GM18951 (cell line): ENCODE data around the gene LINS1.

ENCODE experiments used
- POLR2A ChIP-seq: IDR thresholded peaks from 4 replicates; pipeline ENCODE4 v1.6.1; 2011; ENCODE audit warnings: mild to moderate bottlenecking; ENCODE audit not compliant: insufficient read length, insufficient read depth; ENCODE audit errors: extremely low read depth
- in situ Hi-C: fragments of 300-500 bp; cut with MboI; formaldehyde crosslinking; loops from one replicate; pipeline ENCODE4 v1.12.0; 2022; ENCODE audit warnings: low sequenced_read_pairs, mixed read lengths, inconsistent platforms; ENCODE audit not compliant: unreplicated experiment

The LINS1 gene, protein sequence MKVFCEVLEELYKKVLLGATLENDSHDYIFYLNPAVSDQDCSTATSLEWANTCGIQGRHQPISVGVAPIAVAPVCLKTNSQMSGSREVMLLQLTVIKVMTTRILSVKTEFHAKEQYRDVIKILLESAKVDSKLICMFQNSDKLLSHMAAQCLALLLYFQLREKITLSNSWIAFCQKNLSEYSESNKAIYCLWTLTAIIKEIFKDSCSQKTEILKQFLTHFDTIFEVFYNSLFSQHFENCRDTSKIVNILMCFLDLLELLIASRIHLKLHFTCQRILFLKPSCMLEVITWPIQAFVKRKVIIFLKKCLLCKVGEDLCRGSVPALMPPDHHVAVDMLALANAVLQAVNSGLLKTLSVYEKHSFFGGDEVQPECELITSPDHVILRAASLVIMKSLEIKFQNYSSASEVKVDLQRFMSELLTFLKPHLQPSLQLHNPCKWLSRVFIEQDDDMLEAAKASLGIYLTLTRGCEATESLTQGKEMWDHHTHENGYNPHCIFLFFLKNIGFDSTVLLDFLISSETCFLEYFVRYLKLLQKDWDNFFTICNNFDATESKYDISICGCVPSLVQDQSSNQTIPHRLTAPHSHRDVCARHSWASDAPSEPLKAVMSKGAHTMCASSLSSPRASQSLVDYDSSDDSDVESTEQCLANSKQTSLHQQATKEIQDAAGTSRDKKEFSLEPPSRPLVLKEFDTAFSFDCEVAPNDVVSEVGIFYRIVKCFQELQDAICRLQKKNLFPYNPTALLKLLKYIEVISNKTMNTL

DNA sequence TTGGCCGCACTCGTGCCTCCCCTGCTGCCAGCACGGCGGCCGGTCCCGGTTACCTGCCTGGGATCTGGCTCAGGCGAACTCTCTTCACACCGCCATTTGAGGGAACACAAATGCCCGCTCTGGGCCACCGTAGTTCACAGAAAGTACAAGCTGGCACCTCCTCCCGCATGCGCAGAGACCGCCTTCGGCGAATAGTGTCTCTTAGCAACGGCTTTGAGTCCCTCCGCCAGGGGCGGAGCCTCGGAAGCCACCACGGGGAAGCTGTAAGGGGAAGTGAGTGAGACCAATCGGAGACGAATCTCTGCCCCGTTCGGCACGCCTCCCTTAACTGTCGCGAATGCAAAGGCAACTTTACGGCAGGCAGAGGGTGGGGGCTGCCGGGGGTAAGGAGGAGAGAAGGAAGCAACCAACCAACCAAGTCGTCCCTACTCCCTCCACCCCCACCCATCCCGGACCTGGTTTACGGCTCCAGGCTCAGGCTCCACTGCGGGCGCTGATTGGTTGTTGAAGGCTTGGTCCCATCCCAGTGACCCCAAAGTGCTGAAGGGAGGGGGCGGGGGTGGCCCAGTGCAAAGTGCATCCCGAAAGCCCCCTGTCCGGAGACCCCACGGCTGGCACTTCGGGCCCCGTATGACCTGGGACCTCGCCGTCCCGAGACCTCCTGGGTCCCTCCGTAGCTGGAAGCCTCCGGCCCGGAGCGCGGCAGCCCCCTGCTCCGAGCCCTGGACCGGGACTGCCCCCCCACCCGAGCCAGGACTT, at the start of gene LINS1, which contains the start of gene ASB7:
LINS1 (minus strand) TSS at position 121 of the 759 bp plus-strand sequence. CDS start 21,342 bp downstream, outside the sequence.
ASB7 (plus strand) TSS at position 526 of the 759 bp plus-strand sequence. CDS start 9,628 bp downstream, outside the sequence.
- peak; percentile 58 for TF ChIP-seq POLR2A
- in situ Hi-C loops: loop anchor here (25.0 kb wide), 1 partner anchor 660 kb away; the partner anchor contains the start of gene CHSY1

- TF ChIP-seq POLR2A: no peak
- in situ Hi-C loops: no loop called here
These were observed 49.3 kb upstream of the LINS1 start for GRCh38 chr15:100651253-100651652.

GRCh38 chr15:100650685-100651084, 48.7 kb upstream of the LINS1 start:
- no peak for TF ChIP-seq POLR2A
- in situ Hi-C loops: no loop called here

GRCh38 chr15:100648951-100649350, 47.0 kb upstream of the LINS1 start:
- no peak for TF ChIP-seq POLR2A

DNA sequence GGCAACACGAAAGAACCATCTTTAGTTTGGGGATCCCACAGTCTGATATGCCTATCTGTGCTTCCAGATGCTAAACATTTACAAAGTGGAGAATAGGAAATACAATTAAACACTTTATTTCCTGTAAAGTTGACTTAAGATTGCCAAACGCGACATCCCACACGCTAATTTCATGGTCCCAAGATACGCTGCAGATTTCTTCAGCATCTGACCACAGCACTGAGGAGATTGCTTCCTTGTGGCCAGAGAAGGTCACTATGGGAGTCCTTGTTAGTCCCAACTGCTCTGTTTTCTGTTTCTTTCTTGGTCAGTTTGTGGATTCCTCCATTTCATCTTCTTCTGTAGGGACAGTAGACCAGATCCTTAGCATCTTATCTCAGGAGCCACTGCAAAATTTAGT, 43.7 kb upstream of the LINS1 start:
- in situ Hi-C loops: no loop called here

More at GRCh38 chr15:100648951-100649350, 47.0 kb upstream of the LINS1 start:
- in situ Hi-C loops: no loop called here

GRCh38 chr15:100642950-100643338, 41.0 kb upstream of the LINS1 start:
- in situ Hi-C loops: no loop called here
- no peak for TF ChIP-seq POLR2A

More for the DNA sequence above, 43.7 kb upstream of the LINS1 start:
- no peak for TF ChIP-seq POLR2A

DNA sequence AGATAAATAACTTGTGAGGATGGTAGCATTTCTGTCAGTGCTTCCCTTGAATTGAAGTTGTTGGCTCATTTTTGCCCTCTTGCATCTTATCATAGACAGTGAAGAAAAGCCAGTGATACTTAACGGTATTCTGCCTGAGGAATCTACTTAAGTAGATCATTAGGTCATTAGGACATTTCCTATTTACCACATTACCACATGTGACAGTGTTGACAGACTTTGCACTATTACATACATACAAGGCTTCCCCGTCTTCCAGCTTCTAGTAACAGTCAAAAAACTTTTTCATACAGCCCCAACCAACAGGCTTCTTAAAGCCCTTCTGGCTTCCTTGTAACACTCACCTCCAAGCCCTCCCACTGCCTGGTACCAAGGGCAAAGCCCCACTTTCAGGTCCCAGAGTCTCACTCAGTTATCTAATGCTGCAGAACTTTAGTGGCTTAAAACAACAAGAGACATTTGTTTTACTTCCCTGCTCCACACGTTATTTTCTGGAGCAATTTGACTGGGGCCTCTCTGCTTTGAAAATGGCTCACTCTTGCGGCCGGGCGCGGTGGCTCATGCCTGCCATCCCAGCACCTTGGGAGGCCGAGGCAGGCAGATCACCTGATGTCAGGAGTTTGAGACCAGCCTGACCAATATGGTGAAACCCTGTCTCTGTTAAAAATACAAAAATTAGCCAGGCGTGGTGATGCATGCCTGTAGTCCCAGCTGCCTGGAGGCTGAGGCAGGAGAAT, 40.4 kb upstream of the LINS1 start:
- in situ Hi-C loops: no loop called here
- TF ChIP-seq POLR2A: no peak

- TF ChIP-seq POLR2A: no peak
- in situ Hi-C loops: loop anchor here (10.0 kb wide), 2 partner anchors 237 to 367 kb away; partner anchors contain the start of gene ALDH1A3
These were observed 36.3 kb upstream of the LINS1 start for GRCh38 chr15:100638177-100638730.

DNA sequence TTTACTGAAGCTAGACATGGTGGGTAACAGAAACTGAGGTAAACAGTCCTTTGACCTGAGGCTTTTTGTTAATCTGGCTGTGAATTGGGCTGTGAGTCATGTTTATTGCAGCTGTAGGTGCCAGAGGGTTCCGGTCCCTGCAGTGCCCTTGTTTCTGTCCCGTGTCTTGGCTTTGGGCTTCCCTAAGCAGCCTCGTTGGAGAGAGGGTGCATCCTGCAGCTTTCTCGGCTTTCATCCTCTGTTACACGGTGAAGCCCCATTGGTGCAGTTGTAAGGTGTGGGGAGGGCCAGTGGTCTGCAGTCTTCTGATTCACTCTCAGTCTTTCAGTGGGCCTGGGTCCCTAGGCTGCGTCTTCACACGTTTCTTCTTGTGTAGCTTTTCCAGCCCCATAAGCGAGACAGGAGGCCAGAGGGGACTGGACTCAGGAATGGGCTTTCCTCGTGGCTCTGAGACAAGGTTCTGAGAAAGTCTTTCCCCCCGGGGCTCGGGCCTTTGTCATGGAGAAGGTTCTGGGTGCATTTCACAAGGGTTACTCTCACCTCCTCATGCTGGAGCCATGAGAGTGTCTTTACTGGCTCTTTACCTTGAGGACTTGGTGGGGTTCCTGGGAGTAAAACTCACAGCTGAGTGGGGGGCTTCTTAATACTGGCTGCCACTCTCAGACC, 33.6 kb upstream of the LINS1 start:
- in situ Hi-C loops: loop anchor here (10.0 kb wide), 2 partner anchors 239 to 369 kb away; partner anchors contain the start of gene ALDH1A3
- no peak for TF ChIP-seq POLR2A

DNA sequence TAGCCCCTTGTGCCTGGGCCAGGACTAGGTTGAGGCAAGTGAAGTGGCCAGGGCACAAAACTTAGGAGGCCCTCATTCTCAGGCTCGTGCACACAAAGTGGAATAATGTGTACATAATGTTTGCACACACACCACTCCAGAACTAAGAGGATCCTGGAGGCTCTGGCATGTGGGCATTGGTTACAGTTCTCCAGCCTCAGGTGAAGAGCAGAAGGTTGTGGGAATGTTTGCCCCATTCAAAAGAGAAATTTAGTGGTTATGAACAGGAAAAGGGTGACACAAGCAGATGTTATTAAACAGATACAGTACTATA, 31.7 kb upstream of the LINS1 start:
- in situ Hi-C loops: loop anchor here (10.0 kb wide), 2 partner anchors 241 to 371 kb away; partner anchors contain the start of gene ALDH1A3

DNA sequence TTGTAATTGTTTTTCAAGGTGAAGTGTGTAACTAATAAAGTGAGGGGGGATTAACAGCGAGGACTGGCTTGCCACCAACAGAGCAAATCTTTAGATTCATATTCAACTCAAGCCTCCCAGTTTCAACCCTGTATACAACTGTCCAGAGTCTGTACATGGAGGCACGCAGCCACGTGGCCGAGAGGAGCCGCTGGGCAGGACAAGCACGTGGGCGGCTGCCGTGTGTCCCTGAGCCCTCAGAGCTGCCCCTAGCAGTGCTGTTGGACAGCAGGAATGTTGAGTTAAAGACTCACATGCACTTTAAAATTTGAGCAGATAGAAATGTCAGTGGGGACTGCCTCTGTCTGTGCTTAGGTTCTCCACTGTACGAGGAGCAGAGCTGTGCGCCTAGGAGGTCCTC, 29.8 kb upstream of the LINS1 start:
- TF ChIP-seq POLR2A: no peak
- in situ Hi-C loops: loop anchor here (10.0 kb wide), 2 partner anchors 243 to 373 kb away; partner anchors contain the start of gene ALDH1A3

More for the DNA sequence above, 31.7 kb upstream of the LINS1 start:
- TF ChIP-seq POLR2A: no peak
